ENCODE data around the gene GPC1.

GPC1 gene

DNA sequence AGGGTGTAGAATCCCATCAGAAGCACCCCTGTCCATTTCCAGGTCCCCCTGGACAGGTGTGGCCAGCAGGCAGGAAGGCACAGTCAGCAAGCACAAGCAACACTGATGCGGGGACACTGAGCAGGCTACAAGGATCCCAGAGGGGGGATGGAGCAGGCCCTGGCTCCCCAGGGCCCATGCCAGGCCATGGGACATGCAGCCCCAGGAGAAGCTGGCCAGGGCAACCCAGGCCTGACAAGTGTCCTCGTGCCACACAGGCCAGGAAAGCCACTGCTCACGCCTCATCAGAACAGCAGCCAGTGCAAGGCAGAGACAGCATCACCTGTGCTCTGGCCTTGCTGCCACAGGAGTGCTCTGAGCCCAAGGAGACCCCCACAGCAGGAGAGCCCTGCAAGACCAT, 14.1 kb upstream of the GPC1 start:
- in situ Hi-C loops (cut with MboI; ENCODE audit: low pct_unique_long_range_greater_than_20kb, low sequenced_read_pairs, unreplicated experiment): no loop called here

DNA sequence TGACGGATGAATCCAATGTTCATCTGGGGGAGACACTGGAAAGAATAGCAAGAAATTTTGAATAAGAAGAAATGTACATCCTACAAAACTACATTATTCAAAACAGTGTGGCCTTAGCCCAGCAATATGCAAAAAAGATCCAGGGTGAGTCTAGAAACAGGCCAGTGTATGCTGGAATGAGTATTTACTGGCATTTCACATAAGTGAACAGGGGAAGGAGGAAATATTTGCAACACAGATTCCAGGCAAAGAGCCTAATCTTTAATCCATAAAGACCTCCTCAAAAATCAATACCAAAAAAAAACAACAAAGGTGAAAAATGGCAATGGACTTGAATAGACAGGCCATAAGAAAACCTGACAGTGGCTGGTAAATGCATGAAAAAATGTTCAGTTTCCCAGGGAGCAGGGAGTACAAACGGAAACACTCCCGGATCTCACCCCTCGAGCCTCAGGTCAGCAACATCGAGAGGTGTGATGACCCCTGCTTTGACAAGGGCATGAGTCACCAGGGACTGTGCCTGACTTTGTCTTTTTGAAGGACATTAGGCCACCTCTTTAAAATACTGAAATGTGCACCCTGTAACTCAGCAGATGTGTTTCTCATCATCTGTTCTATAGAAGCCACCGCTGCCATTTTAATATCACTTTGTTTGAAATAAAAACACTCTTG, 12.7 kb upstream of the GPC1 start:
- TF ChIP-seq CTCF (IDR thresholded peaks at IDR 0.05; ENCODE audit: extremely low read depth, insufficient read depth, missing control alignments): no peak
- in situ Hi-C loops (cut with MboI; ENCODE audit: low pct_unique_long_range_greater_than_20kb, low sequenced_read_pairs, unreplicated experiment): no loop called here
- DNase-seq (ENCODE audit: low spot score): no peak

More for the DNA sequence above, 14.1 kb upstream of the GPC1 start:
- DNase-seq (ENCODE audit: low spot score): no peak
- TF ChIP-seq CTCF (IDR thresholded peaks at IDR 0.05; ENCODE audit: extremely low read depth, insufficient read depth, missing control alignments): no peak

DNA sequence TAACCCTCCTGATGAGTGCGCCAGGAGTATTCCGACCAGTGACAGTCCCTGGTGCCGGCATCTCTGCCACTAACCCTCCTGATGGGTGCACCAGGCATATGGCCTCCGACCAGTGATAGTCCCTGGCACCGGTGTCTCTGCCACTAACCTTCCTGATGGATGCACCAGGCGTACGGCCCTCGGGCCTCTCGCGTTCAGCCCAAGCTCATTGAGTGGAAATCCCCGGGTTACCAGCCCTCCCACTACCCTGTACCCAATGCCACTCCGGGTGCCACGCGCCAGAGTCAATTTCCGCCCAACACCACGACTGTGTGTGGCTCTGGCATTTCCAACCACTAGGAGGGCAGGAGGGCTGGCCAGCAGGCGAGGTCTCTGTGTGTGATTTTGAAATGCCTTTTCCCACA, 11.7 kb upstream of the GPC1 start:
- in situ Hi-C loops (cut with MboI; ENCODE audit: low pct_unique_long_range_greater_than_20kb, low sequenced_read_pairs, unreplicated experiment): no loop called here
- no peak for TF ChIP-seq CTCF (IDR thresholded peaks at IDR 0.05; ENCODE audit: extremely low read depth, insufficient read depth, missing control alignments)
- no peak for DNase-seq (ENCODE audit: low spot score)

DNA sequence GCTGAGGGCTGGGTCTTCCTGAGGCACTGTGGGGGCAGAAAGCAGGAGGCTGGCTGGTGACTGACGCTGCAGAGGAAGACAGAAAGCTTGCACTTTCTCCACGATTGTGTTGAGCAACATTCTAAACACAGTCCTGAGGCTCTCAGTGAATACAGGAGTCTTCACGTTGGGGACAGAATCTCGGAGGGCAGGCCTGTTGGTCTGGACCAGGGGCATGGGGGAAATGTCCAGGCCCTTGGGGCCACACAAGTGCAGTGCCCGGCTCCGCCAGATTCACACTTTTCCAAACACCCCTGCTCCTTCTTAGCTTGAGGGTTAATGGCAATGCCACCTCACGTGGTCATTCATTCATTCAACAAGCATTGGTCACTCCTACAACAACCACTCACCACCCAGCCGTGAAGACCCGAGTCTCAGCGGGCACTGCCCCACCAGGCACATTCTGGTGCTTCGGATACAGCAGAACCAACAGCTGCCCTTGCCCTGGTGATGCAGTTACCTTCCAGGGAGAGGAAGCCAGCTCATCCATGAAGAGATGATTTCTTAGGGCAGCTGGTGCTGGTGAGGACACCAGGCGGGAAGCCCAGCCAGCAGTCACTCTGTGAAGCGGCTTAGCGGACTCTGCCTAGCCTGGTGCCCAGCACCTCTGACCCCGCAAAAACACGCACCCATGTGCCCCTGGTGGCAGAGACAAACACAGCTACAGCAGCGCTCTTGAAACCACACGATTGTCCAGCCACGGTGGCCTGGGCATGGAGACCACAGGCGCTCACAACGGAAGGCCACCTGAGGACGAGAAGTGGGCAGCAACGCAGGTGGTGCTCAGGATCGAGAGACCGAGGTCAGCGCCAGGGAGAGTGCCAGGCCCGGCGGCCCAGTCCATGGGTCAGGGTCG, 10.9 kb upstream of the GPC1 start:
- no peak for DNase-seq (ENCODE audit: low spot score)
- in situ Hi-C loops (cut with MboI; ENCODE audit: low pct_unique_long_range_greater_than_20kb, low sequenced_read_pairs, unreplicated experiment): no loop called here
- no peak for TF ChIP-seq CTCF (IDR thresholded peaks at IDR 0.05; ENCODE audit: extremely low read depth, insufficient read depth, missing control alignments)

DNA sequence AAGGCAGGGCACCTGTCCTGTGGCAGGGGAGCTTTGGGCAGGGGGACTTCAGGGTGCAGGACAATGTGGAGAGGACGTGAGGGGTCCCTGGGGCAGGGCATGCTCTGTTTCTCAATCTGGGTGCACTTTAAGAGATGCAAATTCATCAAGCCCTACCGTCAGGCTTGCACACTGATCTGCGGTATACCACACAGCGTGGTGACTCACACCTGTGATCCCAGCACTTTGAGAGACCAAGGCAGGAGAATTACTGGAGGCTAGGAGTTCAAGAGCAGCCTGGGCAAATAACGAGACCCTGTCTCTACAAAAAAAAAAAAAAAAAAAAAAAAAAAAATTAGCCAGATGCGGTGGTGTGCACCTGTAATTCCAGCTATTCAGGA, 10.2 kb upstream of the GPC1 start:
- in situ Hi-C loops (cut with MboI; ENCODE audit: low pct_unique_long_range_greater_than_20kb, low sequenced_read_pairs, unreplicated experiment): no loop called here
- no peak for DNase-seq (ENCODE audit: low spot score)
- no peak for TF ChIP-seq CTCF (IDR thresholded peaks at IDR 0.05; ENCODE audit: extremely low read depth, insufficient read depth, missing control alignments)

DNA sequence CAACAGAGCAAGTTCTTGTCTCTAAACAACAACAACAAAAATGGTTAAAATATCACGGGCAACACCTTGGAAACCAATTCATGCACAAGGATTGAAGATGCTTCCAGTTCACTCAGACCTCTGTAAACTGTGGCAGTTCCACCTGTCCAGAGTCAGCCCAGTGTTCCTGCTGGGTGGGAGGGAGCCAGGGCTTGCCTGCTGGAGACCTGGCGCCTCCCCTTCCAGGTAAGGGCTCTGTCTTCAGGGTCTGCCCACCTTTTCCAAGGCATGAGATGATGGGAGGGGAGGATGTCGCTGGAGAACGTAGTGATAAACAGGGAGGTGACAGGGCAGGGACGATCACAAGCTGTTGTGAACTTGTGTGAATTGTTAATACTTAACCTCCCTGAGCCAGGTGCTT, 9.8 kb upstream of the GPC1 start:
- in situ Hi-C loops (cut with MboI; ENCODE audit: low pct_unique_long_range_greater_than_20kb, low sequenced_read_pairs, unreplicated experiment): no loop called here
- no peak for DNase-seq (ENCODE audit: low spot score)

More for the DNA sequence above, 9.8 kb upstream of the GPC1 start:
- no peak for TF ChIP-seq CTCF (IDR thresholded peaks at IDR 0.05; ENCODE audit: extremely low read depth, insufficient read depth, missing control alignments)
